HepG2 (cell line): ENCODE data around the gene TEX19. TPM values are rescaled to one million over a fixed set of nuclear protein-coding genes. Genes with fewer than 3 reads are reported as not detected.

Experiments
- CCDC6 ChIP-seq: sonication (generic); formaldehyde crosslinking; IDR thresholded peaks from 2 replicates; pipeline ENCODE4 v1.8.1; 2022; ENCODE audit warnings: mild to moderate bottlenecking, missing genetic modification reagents, moderate library complexity
- CHCHD3 ChIP-seq: sonication (generic); formaldehyde crosslinking; IDR thresholded peaks from 2 replicates; pipeline ENCODE4 v1.8.0; 2022; ENCODE audit warnings: mild to moderate bottlenecking, missing genetic modification reagents, moderate library complexity
- HMG20B ChIP-seq: conservative IDR thresholded peaks from 2 replicates; pipeline ENCODE4 v1.6.1; 2016; ENCODE audit warnings: missing genetic modification reagents, missing compliant biosample characterization
- KDM5B ChIP-seq: sonication (generic); formaldehyde crosslinking; IDR thresholded peaks from 2 replicates; pipeline ENCODE4 v1.4.0; 2020; ENCODE audit warnings: missing genetic modification reagents, mild to moderate bottlenecking, borderline replicate concordance
- MAZ ChIP-seq, 2 experiments: sonication (generic) in 1 of 2; formaldehyde crosslinking in 1 of 2; IDR thresholded peaks; 2 replicates each; pipeline versions ENCODE4 v1.5.0 to v1.6.1; 2012 to 2020; ENCODE audit warnings: low read depth in 2 of 2, mild to moderate bottlenecking in 2 of 2, borderline replicate concordance in 1 of 2, improper control_type of control experiment in 1 of 2, low read length in 1 of 2, missing genetic modification reagents in 1 of 2, moderate library complexity in 1 of 2
- PITX1 ChIP-seq: sonication (generic); formaldehyde crosslinking; IDR thresholded peaks from 2 replicates; pipeline ENCODE4 v1.5.1; 2020; ENCODE audit warnings: mild to moderate bottlenecking, missing genetic modification reagents
- SMAD3 ChIP-seq: sonication (generic); formaldehyde crosslinking; IDR thresholded peaks from 2 replicates; pipeline ENCODE4 v1.4.0; 2020; ENCODE audit warnings: missing genetic modification reagents
- ZBTB42 ChIP-seq: sonication (generic); formaldehyde crosslinking; IDR thresholded peaks from 2 replicates; pipeline ENCODE4 v1.5.0; 2020; ENCODE audit warnings: mild to moderate bottlenecking, missing genetic modification reagents
- ZMYM3 ChIP-seq: sonication (generic); formaldehyde crosslinking; IDR thresholded peaks from 2 replicates; pipeline ENCODE4 v1.5.1; 2020; ENCODE audit warnings: mild to moderate bottlenecking, missing genetic modification reagents
- ZNF333 ChIP-seq: sonication (generic); formaldehyde crosslinking; IDR thresholded peaks from 2 replicates; pipeline ENCODE4 v1.4.0; 2020; ENCODE audit warnings: mild to moderate bottlenecking, missing genetic modification reagents, borderline replicate concordance
- ZNF34 ChIP-seq: sonication (generic); formaldehyde crosslinking; IDR thresholded peaks from 2 replicates; pipeline ENCODE4 v1.4.0; 2020; ENCODE audit warnings: mild to moderate bottlenecking, missing genetic modification reagents, borderline replicate concordance
- ZNF543 ChIP-seq: sonication (generic); formaldehyde crosslinking; IDR thresholded peaks from 2 replicates; pipeline ENCODE4 v1.4.0; 2020; ENCODE audit warnings: mild to moderate bottlenecking, missing genetic modification reagents
- ZNF713 ChIP-seq: sonication (generic); formaldehyde crosslinking; IDR thresholded peaks from 2 replicates; pipeline ENCODE4 v1.4.0; 2020; ENCODE audit warnings: mild to moderate bottlenecking, missing genetic modification reagents
- ZSCAN21 ChIP-seq: sonication (generic); formaldehyde crosslinking; IDR thresholded peaks from 2 replicates; pipeline ENCODE4 v1.8.0; 2022; ENCODE audit warnings: mild to moderate bottlenecking, missing genetic modification reagents, moderate library complexity, borderline replicate concordance
- polyA plus RNA-seq, 8 experiments: library from polyadenylated mRNA; depleted of rRNA in 3 of 8; stranded (reverse) in 7 of 8; unstranded in 1 of 8; fragments of >200 nt; fragmentation: Illumina TruSeq in 4 of 8; extraction: Trizol in 4 of 8; gene quantifications; 2 replicates each; pipeline versions ENCODE4 v1.2.1 to v1.2.3, GENCODE V29; 2011 to 2016; ENCODE audit warnings: low read depth in 4 of 8, missing spikeins in 1 of 8, mixed read lengths in 1 of 8; ENCODE audit not compliant: insufficient read depth in 1 of 8
- total RNA-seq, 5 experiments: library from RNA; depleted of rRNA; stranded (reverse); fragments of >200 nt; fragmentation: Illumina TruSeq; extraction: Trizol; gene quantifications; 2 replicates each; pipeline ENCODE4 v1.2.3, GENCODE V29; 2016; ENCODE audit warnings: low read depth in 1 of 5
- TF ChIP-seq, protein P1 (sequence below): sonication (generic); formaldehyde crosslinking; IDR thresholded peaks from 2 replicates; pipeline ENCODE4 v1.4.0; 2020; ENCODE audit warnings: missing genetic modification reagents
- TF ChIP-seq, protein P2 (sequence below): sonication (generic); formaldehyde crosslinking; IDR thresholded peaks from 2 replicates; pipeline ENCODE4 v1.4.0; 2020; ENCODE audit warnings: missing genetic modification reagents
- TF ChIP-seq, protein P3 (sequence below): IDR thresholded peaks from 2 replicates; pipeline ENCODE4 v1.6.1; 2016; ENCODE audit warnings: low read depth, missing genetic modification reagents, missing compliant biosample characterization
- TF ChIP-seq, protein P4 (sequence below): sonication (generic); formaldehyde crosslinking; IDR thresholded peaks from 2 replicates; pipeline ENCODE4 v1.5.0; 2020; ENCODE audit warnings: mild to moderate bottlenecking, missing genetic modification reagents, borderline replicate concordance

Gene TEX19
- total and polyA plus RNA-seq, 2 of the 13 experiments (the other 11 are each of a cell fraction or from before 2014, with no cell fraction given), result 1.3 to 6.0 TPM

DNA sequence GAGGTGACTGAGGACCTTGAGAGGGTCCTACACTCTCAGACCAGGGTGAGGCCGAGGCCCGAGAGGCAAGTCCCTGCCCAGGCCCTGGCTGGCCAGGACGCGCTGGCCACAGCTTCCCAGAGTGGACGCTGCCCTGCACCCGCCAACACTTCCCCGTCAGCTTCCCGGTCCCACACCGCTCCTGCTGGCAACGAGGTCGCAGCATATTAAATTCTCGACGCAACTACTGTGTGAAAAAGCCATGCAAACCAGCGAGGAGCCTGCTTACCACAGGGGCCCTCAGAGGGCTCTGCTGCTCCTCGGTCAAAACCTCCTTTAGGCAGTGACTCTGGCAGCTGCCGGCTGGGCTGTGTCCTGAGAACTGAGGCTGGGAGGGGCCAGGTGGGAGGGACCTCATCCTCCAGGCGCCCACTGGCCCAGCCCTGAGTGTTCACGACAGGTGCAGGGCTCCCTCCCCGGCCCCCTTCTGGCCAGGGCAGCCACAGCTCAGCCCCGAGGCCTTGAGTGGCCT is 2.1 kb upstream of the TEX19 start (continued):
- TF ChIP-seq, protein P1, sequence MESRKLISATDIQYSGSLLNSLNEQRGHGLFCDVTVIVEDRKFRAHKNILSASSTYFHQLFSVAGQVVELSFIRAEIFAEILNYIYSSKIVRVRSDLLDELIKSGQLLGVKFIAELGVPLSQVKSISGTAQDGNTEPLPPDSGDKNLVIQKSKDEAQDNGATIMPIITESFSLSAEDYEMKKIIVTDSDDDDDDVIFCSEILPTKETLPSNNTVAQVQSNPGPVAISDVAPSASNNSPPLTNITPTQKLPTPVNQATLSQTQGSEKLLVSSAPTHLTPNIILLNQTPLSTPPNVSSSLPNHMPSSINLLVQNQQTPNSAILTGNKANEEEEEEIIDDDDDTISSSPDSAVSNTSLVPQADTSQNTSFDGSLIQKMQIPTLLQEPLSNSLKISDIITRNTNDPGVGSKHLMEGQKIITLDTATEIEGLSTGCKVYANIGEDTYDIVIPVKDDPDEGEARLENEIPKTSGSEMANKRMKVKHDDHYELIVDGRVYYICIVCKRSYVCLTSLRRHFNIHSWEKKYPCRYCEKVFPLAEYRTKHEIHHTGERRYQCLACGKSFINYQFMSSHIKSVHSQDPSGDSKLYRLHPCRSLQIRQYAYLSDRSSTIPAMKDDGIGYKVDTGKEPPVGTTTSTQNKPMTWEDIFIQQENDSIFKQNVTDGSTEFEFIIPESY (CRISPR knock-in tag), result peak; percentile 59; the same call in 1 of the 2 replicates
- TF ChIP-seq, protein P2, sequence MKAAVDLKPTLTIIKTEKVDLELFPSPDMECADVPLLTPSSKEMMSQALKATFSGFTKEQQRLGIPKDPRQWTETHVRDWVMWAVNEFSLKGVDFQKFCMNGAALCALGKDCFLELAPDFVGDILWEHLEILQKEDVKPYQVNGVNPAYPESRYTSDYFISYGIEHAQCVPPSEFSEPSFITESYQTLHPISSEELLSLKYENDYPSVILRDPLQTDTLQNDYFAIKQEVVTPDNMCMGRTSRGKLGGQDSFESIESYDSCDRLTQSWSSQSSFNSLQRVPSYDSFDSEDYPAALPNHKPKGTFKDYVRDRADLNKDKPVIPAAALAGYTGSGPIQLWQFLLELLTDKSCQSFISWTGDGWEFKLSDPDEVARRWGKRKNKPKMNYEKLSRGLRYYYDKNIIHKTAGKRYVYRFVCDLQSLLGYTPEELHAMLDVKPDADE (CRISPR knock-in tag), result no peak
- TF ChIP-seq PITX1 (CRISPR knock-in tag), result 0 out of 2 replicates have a peak, but pooled peaks have one; percentile 33
- no peak for TF ChIP-seq ZBTB42 (CRISPR knock-in tag)
- TF ChIP-seq ZMYM3, result no peak
- TF ChIP-seq, protein P3, sequence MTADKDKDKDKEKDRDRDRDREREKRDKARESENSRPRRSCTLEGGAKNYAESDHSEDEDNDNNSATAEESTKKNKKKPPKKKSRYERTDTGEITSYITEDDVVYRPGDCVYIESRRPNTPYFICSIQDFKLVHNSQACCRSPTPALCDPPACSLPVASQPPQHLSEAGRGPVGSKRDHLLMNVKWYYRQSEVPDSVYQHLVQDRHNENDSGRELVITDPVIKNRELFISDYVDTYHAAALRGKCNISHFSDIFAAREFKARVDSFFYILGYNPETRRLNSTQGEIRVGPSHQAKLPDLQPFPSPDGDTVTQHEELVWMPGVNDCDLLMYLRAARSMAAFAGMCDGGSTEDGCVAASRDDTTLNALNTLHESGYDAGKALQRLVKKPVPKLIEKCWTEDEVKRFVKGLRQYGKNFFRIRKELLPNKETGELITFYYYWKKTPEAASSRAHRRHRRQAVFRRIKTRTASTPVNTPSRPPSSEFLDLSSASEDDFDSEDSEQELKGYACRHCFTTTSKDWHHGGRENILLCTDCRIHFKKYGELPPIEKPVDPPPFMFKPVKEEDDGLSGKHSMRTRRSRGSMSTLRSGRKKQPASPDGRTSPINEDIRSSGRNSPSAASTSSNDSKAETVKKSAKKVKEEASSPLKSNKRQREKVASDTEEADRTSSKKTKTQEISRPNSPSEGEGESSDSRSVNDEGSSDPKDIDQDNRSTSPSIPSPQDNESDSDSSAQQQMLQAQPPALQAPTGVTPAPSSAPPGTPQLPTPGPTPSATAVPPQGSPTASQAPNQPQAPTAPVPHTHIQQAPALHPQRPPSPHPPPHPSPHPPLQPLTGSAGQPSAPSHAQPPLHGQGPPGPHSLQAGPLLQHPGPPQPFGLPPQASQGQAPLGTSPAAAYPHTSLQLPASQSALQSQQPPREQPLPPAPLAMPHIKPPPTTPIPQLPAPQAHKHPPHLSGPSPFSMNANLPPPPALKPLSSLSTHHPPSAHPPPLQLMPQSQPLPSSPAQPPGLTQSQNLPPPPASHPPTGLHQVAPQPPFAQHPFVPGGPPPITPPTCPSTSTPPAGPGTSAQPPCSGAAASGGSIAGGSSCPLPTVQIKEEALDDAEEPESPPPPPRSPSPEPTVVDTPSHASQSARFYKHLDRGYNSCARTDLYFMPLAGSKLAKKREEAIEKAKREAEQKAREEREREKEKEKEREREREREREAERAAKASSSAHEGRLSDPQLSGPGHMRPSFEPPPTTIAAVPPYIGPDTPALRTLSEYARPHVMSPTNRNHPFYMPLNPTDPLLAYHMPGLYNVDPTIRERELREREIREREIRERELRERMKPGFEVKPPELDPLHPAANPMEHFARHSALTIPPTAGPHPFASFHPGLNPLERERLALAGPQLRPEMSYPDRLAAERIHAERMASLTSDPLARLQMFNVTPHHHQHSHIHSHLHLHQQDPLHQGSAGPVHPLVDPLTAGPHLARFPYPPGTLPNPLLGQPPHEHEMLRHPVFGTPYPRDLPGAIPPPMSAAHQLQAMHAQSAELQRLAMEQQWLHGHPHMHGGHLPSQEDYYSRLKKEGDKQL (CRISPR knock-in tag), result 0 out of 2 replicates have a peak, but pooled peaks have one; percentile 11
- no peak for TF ChIP-seq MAZ (IDR thresholded peaks at IDR 0.05; ENCODE audit: borderline replicate concordance, low read depth, low read length)
- peak; percentile 5; the same call in 1 of the 2 replicates for TF ChIP-seq MAZ (CRISPR knock-in tag; IDR thresholded peaks at IDR 0.05; ENCODE audit: low read depth)
- peak; percentile 57; the same call in 1 of the 2 replicates for TF ChIP-seq KDM5B
- no peak for TF ChIP-seq ZNF713 (CRISPR knock-in tag)
- TF ChIP-seq ZSCAN21 (CRISPR knock-in tag), result no peak
- 0 out of 2 replicates have a peak, but pooled peaks have one; percentile 23 for TF ChIP-seq ZNF34 (CRISPR knock-in tag)
- no peak for TF ChIP-seq HMG20B (CRISPR knock-in tag)
- TF ChIP-seq ZNF543 (CRISPR knock-in tag), result no peak
- TF ChIP-seq SMAD3, result no peak
- 0 out of 2 replicates have a peak, but pooled peaks have one; percentile 52 for TF ChIP-seq ZNF333 (CRISPR knock-in tag)
- TF ChIP-seq CCDC6 (CRISPR knock-in tag), result no peak
- 0 out of 2 replicates have a peak, but pooled peaks have one; percentile 15 for TF ChIP-seq CHCHD3 (CRISPR knock-in tag)
- TF ChIP-seq, protein P4, sequence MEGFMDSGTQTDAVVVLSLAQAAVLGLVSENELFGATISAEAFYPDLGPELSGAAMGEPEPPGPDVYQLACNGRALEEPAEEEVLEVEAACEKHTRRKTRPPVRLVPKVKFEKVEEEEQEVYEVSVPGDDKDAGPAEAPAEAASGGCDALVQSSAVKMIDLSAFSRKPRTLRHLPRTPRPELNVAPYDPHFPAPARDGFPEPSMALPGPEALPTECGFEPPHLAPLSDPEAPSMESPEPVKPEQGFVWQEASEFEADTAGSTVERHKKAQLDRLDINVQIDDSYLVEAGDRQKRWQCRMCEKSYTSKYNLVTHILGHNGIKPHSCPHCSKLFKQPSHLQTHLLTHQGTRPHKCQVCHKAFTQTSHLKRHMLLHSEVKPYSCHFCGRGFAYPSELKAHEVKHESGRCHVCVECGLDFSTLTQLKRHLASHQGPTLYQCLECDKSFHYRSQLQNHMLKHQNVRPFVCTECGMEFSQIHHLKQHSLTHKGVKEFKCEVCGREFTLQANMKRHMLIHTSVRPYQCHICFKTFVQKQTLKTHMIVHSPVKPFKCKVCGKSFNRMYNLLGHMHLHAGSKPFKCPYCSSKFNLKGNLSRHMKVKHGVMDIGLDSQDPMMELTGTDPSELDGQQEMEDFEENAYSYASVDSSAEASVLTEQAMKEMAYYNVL (CRISPR knock-in tag), result peak; percentile 50; the same call in 1 of the 2 replicates
